H9 (cell line): ENCODE data around the gene UST. TPM values are rescaled to one million over a fixed set of nuclear protein-coding genes. Genes with fewer than 3 reads are reported as not detected.

Experiments
- DNase-seq: peaks from one replicate; pipeline ENCODE4 v3.0.0-alpha.2; 2017
- H2AFZ ChIP-seq: one replicate; pipeline ENCODE4 v1.6.1; 2013; ENCODE audit warnings: mild to moderate bottlenecking, low read length, control low read depth, moderate library complexity
- H2AK5ac ChIP-seq: 2 replicates; pipeline ENCODE4 v1.6.1; 2013; ENCODE audit warnings: low read length, control low read depth, mixed read lengths; ENCODE audit not compliant: insufficient read length
- H2BK120ac ChIP-seq: one replicate; pipeline ENCODE4 v1.6.1; 2013; ENCODE audit warnings: low read depth, mild to moderate bottlenecking, low read length, control low read depth, inconsistent platforms; ENCODE audit not compliant: poor library complexity, severe bottlenecking
- H2BK12ac ChIP-seq: 2 replicates; pipeline ENCODE4 v1.6.1; 2013; ENCODE audit warnings: low read length, control low read depth, mixed read lengths, low read depth; ENCODE audit not compliant: insufficient read length
- H2BK15ac ChIP-seq: 2 replicates; pipeline ENCODE4 v1.6.1; 2013; ENCODE audit warnings: low read depth, low read length, control low read depth
- H2BK20ac ChIP-seq: one replicate; pipeline ENCODE4 v1.6.1; 2013; ENCODE audit warnings: low read depth, mild to moderate bottlenecking, low read length, control low read depth, inconsistent platforms; ENCODE audit not compliant: poor library complexity, severe bottlenecking
- H2BK5ac ChIP-seq: 2 replicates; pipeline ENCODE4 v1.6.1; 2013; ENCODE audit warnings: low read length, control low read depth, mixed read lengths; ENCODE audit not compliant: insufficient read length
- H3K14ac ChIP-seq: 2 replicates; pipeline ENCODE4 v1.6.1; 2013; ENCODE audit warnings: low read length, control low read depth; ENCODE audit not compliant: insufficient read depth
- H3K18ac ChIP-seq: 2 replicates; pipeline ENCODE4 v1.6.1; 2013; ENCODE audit warnings: low read depth, mild to moderate bottlenecking, mixed read lengths, low read length, control low read depth; ENCODE audit not compliant: insufficient read length
- H3K23ac ChIP-seq: 2 replicates; pipeline ENCODE4 v1.6.1; 2013; ENCODE audit warnings: low read length, control low read depth, mixed read lengths, low read depth; ENCODE audit not compliant: insufficient read length
- H3K23me2 ChIP-seq: 2 replicates; pipeline ENCODE4 v1.6.1; 2013; ENCODE audit warnings: low read depth, mild to moderate bottlenecking, mixed read lengths, low read length, control low read depth; ENCODE audit not compliant: insufficient read length, poor library complexity, severe bottlenecking
- H3K27ac ChIP-seq: 2 replicates; pipeline ENCODE4 v1.5.1; 2013; ENCODE audit warnings: low read length, control low read depth, mixed read lengths, low read depth; ENCODE audit not compliant: insufficient read length
- H3K27me3 ChIP-seq: 2 replicates; pipeline ENCODE4 v1.6.1; 2013; ENCODE audit warnings: low read length, control low read depth, inconsistent platforms; ENCODE audit not compliant: insufficient read depth
- H3K4ac ChIP-seq: 2 replicates; pipeline ENCODE4 v1.6.1; 2013; ENCODE audit warnings: low read depth, mild to moderate bottlenecking, control low read depth, inconsistent platforms, low read length, moderate library complexity
- H3K4me1 ChIP-seq: 2 replicates; pipeline ENCODE4 v1.6.1; 2013; ENCODE audit warnings: low read length, control low read depth, inconsistent platforms; ENCODE audit not compliant: insufficient read depth
- H3K4me2 ChIP-seq: 2 replicates; pipeline ENCODE4 v1.6.1; 2013; ENCODE audit warnings: low read length, control low read depth, mixed read lengths; ENCODE audit not compliant: insufficient read length, insufficient read depth
- H3K56ac ChIP-seq: 2 replicates; pipeline ENCODE4 v1.6.1; 2013; ENCODE audit warnings: low read depth, mild to moderate bottlenecking, mixed read lengths, low read length, control low read depth; ENCODE audit not compliant: insufficient read length
- H3K79me1 ChIP-seq: 2 replicates; pipeline ENCODE4 v1.6.1; 2013; ENCODE audit warnings: low read depth, mild to moderate bottlenecking, moderate library complexity, low read length, control low read depth, inconsistent platforms; ENCODE audit not compliant: insufficient read depth, poor library complexity, severe bottlenecking
- H3K79me2 ChIP-seq: 2 replicates; pipeline ENCODE4 v1.6.1; 2013; ENCODE audit warnings: low read length, control low read depth, inconsistent platforms; ENCODE audit not compliant: insufficient read depth
- H3K9ac ChIP-seq: 2 replicates; pipeline ENCODE4 v1.6.1; 2013; ENCODE audit warnings: low read length, control low read depth, mixed read lengths; ENCODE audit not compliant: insufficient read length; ENCODE audit errors: extremely low read depth
- H3K9me3 ChIP-seq: one replicate; pipeline ENCODE4 v1.6.1; 2013; ENCODE audit warnings: low read depth, low read length, inconsistent platforms; ENCODE audit not compliant: control insufficient read depth
- H3T11ph ChIP-seq: one replicate; pipeline ENCODE4 v1.6.1; 2013; ENCODE audit warnings: mild to moderate bottlenecking, low read length, control low read depth, inconsistent platforms
- H4K20me1 ChIP-seq: one replicate; pipeline ENCODE4 v1.6.1; 2013; ENCODE audit not compliant: control insufficient read depth, insufficient read length, insufficient read depth
- H4K5ac ChIP-seq: 2 replicates; pipeline ENCODE4 v1.6.1; 2013; ENCODE audit warnings: low read depth, mild to moderate bottlenecking, mixed read lengths, low read length, control low read depth; ENCODE audit not compliant: insufficient read length
- H4K8ac ChIP-seq: replicated peaks from 2 replicates; pipeline ENCODE4 v1.6.1; 2013; ENCODE audit warnings: low read length, control low read depth, mixed read lengths, low read depth; ENCODE audit not compliant: insufficient read length
- H4K91ac ChIP-seq: 2 replicates; pipeline ENCODE4 v1.6.1; 2013; ENCODE audit warnings: low read depth, mild to moderate bottlenecking, moderate library complexity, mixed read lengths, low read length, control low read depth; ENCODE audit not compliant: insufficient read length
- H3K27ac Mint-ChIP-seq, 3 experiments: 2 replicates in 2 of 3; 3 replicates in 1 of 3; pipeline ENCODE4 v1.8.0; 2020 to 2021; ENCODE audit warnings: mixed read lengths in 3 of 3, mild to moderate bottlenecking in 1 of 3, moderate library complexity in 1 of 3
- H3K27me3 Mint-ChIP-seq: 2 replicates; pipeline ENCODE4 v1.8.0; 2021; ENCODE audit warnings: low read depth, mild to moderate bottlenecking, moderate library complexity, mixed read lengths
- H3K36me3 Mint-ChIP-seq, 3 experiments: 2 replicates in 2 of 3; 3 replicates in 1 of 3; pipeline ENCODE4 v1.8.0; 2020 to 2021; ENCODE audit warnings: low read depth in 3 of 3, mixed read lengths in 3 of 3; ENCODE audit not compliant: insufficient read depth in 1 of 3
- H3K4me1 Mint-ChIP-seq, 2 experiments: 2 replicates each; pipeline ENCODE4 v1.8.0; 2020; ENCODE audit warnings: mixed read lengths in 2 of 2
- H3K4me3 Mint-ChIP-seq, 2 experiments: 2 replicates in 1 of 2; 3 replicates in 1 of 2; pipeline ENCODE4 v1.8.0; 2020 to 2021; ENCODE audit warnings: mild to moderate bottlenecking in 2 of 2, mixed read lengths in 2 of 2, moderate library complexity in 1 of 2
- H3K9me3 Mint-ChIP-seq, 2 experiments: 2 replicates in 1 of 2; 3 replicates in 1 of 2; pipeline ENCODE4 v1.8.0; 2020; ENCODE audit warnings: mild to moderate bottlenecking in 2 of 2, mixed read lengths in 2 of 2, moderate library complexity in 1 of 2
- CTCF ChIP-seq: fragments of 200-600 bp; sonication (generic); conservative IDR thresholded peaks from 3 replicates; pipeline ENCODE4 v1.8.0; 2021; ENCODE audit warnings: antibody characterized with exemption, mild to moderate bottlenecking
- WGBS: extraction: QIAGEN DNeasy Blood & Tissue Kit; methylation state at CpG from one replicate; pipeline ENCODE4 v1.1.7; 2013; ENCODE audit warnings: missing lambda C conversion rate, low lambda C conversion rate, mixed read lengths; ENCODE audit not compliant: insufficient read length; ENCODE audit errors: extremely low coverage; 5-methylcytosine and 5-hydroxymethylcytosine counted together
- total RNA-seq: library from RNA; stranded (reverse); gene quantifications from 2 replicates; pipeline ENCODE4 v1.2.1, GENCODE V29; 2021

Gene UST
- total RNA-seq, 1 experiment from 2014 or later = 14.4 TPM

- peaks cover 37 to 42% of the 10 kb centered on the region in 2 experiments for H3K4me1 Mint-ChIP-seq
- no peak overlapping the region for H3K23ac ChIP-seq
- H2BK20ac ChIP-seq = no peak overlapping the region
- H2BK5ac ChIP-seq = no peak overlapping the region
- no peaks in the 10 kb centered on the region for H4K20me1 ChIP-seq
- no peak overlapping the region for H4K5ac ChIP-seq
- peaks cover 27% of the 10 kb centered on the region; the same call in 1 of the 2 replicates for H3K79me2 ChIP-seq
- TF ChIP-seq CTCF = no peak
- H2BK15ac ChIP-seq = no peak overlapping the region
- no peak overlapping the region for H3K56ac ChIP-seq
- no peak overlapping the region for H2AK5ac ChIP-seq
- no peak overlapping the region for H2BK12ac ChIP-seq
- no peak overlapping the region for H3K14ac ChIP-seq
- no peaks in the 10 kb centered on the region for H3K23me2 ChIP-seq
- H2BK120ac ChIP-seq = no peak overlapping the region
- no peak for DNase-seq
- no peak overlapping the region; a peak in 1 of 7 replicates for H3K27ac Mint-ChIP-seq
- no peaks in the 10 kb centered on the region for H3K9me3 ChIP-seq
- WGBS = no CpG with 5 or more reads among the region's 5 CpGs
- H3K4me3 Mint-ChIP-seq = no peak overlapping the region
- H3K9ac ChIP-seq = no peak overlapping the region
- no peak overlapping the region for H4K91ac ChIP-seq
- H3K4ac ChIP-seq = no peak overlapping the region
- no peak overlapping the region for H4K8ac ChIP-seq
- H3T11ph ChIP-seq = no peak overlapping the region
- no peak overlapping the region for H3K18ac ChIP-seq
- H3K4me1 ChIP-seq = peaks cover 21% of the 10 kb centered on the region
- H3K79me1 ChIP-seq = no peaks in the 10 kb centered on the region
- H2AFZ ChIP-seq = no peak overlapping the region
- no peaks in the 10 kb centered on the region for H3K27me3 ChIP-seq
- H3K27me3 Mint-ChIP-seq = no peaks in the 10 kb centered on the region
- H3K4me2 ChIP-seq = no peak overlapping the region
- peaks cover 21 to 38% (median 29%) of the 10 kb centered on the region in 3 experiments for H3K36me3 Mint-ChIP-seq
- H3K27ac ChIP-seq = no peak overlapping the region
- peaks cover 22 to 29% of the 10 kb centered on the region in 2 experiments for H3K9me3 Mint-ChIP-seq
Measured at GRCh38 chr6:148814082-148814790, 67.4 kb downstream of the UST start.
